HepG2 (cell line): Measurements from ENCODE around the gene HSCB. TPM values are rescaled to one million over a fixed set of nuclear protein-coding genes. Genes with fewer than 3 reads are reported as not detected.

Experiments
- ADNP ChIP-seq: sonication (generic); formaldehyde crosslinking; IDR thresholded peaks from 2 replicates; pipeline ENCODE4 v1.4.0; 2020; ENCODE audit warnings: missing genetic modification reagents
- BHLHE40 ChIP-seq: IDR thresholded peaks from 2 replicates; pipeline ENCODE4 v1.6.1; 2011; ENCODE audit warnings: low read length, improper control_type of control experiment
- HES4 ChIP-seq: sonication (generic); formaldehyde crosslinking; IDR thresholded peaks from 2 replicates; pipeline ENCODE4 v1.9.0; 2021; ENCODE audit warnings: mild to moderate bottlenecking, missing genetic modification reagents, borderline replicate concordance
- MEF2D ChIP-seq: sonication (generic); formaldehyde crosslinking; IDR thresholded peaks from 2 replicates; pipeline ENCODE4 v1.5.1; 2020; ENCODE audit warnings: mild to moderate bottlenecking, missing genetic modification reagents
- MLLT10 ChIP-seq: sonication (generic); formaldehyde crosslinking; IDR thresholded peaks from 2 replicates; pipeline ENCODE4 v1.4.0; 2020; ENCODE audit warnings: missing genetic modification reagents
- NFIB ChIP-seq: sonication (generic); formaldehyde crosslinking; IDR thresholded peaks from 2 replicates; pipeline ENCODE4 v1.9.0; 2021; ENCODE audit warnings: missing genetic modification reagents, mild to moderate bottlenecking, borderline replicate concordance
- POGZ ChIP-seq: sonication (generic); formaldehyde crosslinking; IDR thresholded peaks from 2 replicates; pipeline ENCODE4 v1.4.0; 2020; ENCODE audit warnings: mild to moderate bottlenecking, missing genetic modification reagents
- PPARG ChIP-seq: conservative IDR thresholded peaks from 2 replicates; pipeline ENCODE4 v1.6.1; 2016; ENCODE audit warnings: missing biosample characterization, missing genetic modification reagents
- RFX5 ChIP-seq: IDR thresholded peaks from 2 replicates; pipeline ENCODE4 v1.6.1; 2011; ENCODE audit warnings: low read depth, low read length, improper control_type of control experiment
- SMC3 ChIP-seq: IDR thresholded peaks from 2 replicates; pipeline ENCODE4 v1.6.1; 2011; ENCODE audit warnings: low read length, improper control_type of control experiment
- SP1 ChIP-seq, 2 experiments: fragments of 450-650 bp in 1 of 2; sonication (generic) in 1 of 2; formaldehyde crosslinking in 1 of 2; IDR thresholded peaks; 2 replicates each; pipeline versions ENCODE4 v1.4.0 to v1.6.1; 2016 to 2020; ENCODE audit warnings: missing genetic modification reagents in 1 of 2
- SP4 ChIP-seq: sonication (generic); formaldehyde crosslinking; IDR thresholded peaks from 2 replicates; pipeline ENCODE4 v1.8.1; 2023; ENCODE audit warnings: mild to moderate bottlenecking, missing genetic modification reagents
- STAG1 ChIP-seq: sonication (generic); formaldehyde crosslinking; IDR thresholded peaks from 2 replicates; pipeline ENCODE4 v1.4.0; 2020; ENCODE audit warnings: missing genetic modification reagents
- YEATS4 ChIP-seq: sonication (generic); formaldehyde crosslinking; IDR thresholded peaks from 2 replicates; pipeline ENCODE4 v1.4.0; 2020; ENCODE audit warnings: missing genetic modification reagents, borderline replicate concordance
- ZBTB21 ChIP-seq: sonication (generic); formaldehyde crosslinking; IDR thresholded peaks from 2 replicates; pipeline ENCODE4 v1.4.0; 2020; ENCODE audit warnings: missing genetic modification reagents
- ZNF431 ChIP-seq: sonication (generic); formaldehyde crosslinking; IDR thresholded peaks from 2 replicates; pipeline ENCODE4 v1.9.0; 2022; ENCODE audit warnings: missing genetic modification reagents, low read depth, mild to moderate bottlenecking, borderline replicate concordance
- ZNF577 ChIP-seq: sonication (generic); formaldehyde crosslinking; IDR thresholded peaks from 2 replicates; pipeline ENCODE4 v1.4.0; 2020; ENCODE audit warnings: mild to moderate bottlenecking, low read depth, missing genetic modification reagents, borderline replicate concordance
- ZNF670 ChIP-seq: sonication (generic); formaldehyde crosslinking; IDR thresholded peaks from 2 replicates; pipeline ENCODE4 v1.8.0; 2022; ENCODE audit warnings: mild to moderate bottlenecking, missing genetic modification reagents, borderline replicate concordance
- polyA plus RNA-seq, 8 experiments: library from polyadenylated mRNA; depleted of rRNA in 3 of 8; stranded (reverse) in 7 of 8; unstranded in 1 of 8; fragments of >200 nt; fragmentation: Illumina TruSeq in 4 of 8; extraction: Trizol in 4 of 8; gene quantifications; 2 replicates each; pipeline versions ENCODE4 v1.2.1 to v1.2.3, GENCODE V29; 2011 to 2016; ENCODE audit warnings: low read depth in 4 of 8, missing spikeins in 1 of 8, mixed read lengths in 1 of 8; ENCODE audit not compliant: insufficient read depth in 1 of 8
- total RNA-seq, 5 experiments: library from RNA; depleted of rRNA; stranded (reverse); fragments of >200 nt; fragmentation: Illumina TruSeq; extraction: Trizol; gene quantifications; 2 replicates each; pipeline ENCODE4 v1.2.3, GENCODE V29; 2016; ENCODE audit warnings: low read depth in 1 of 5
- TF ChIP-seq, protein P1 (sequence below): sonication (generic); formaldehyde crosslinking; conservative IDR thresholded peaks from 2 replicates; pipeline ENCODE4 v1.8.0; 2022; ENCODE audit warnings: missing genetic modification reagents
- TF ChIP-seq, protein P2 (sequence below): IDR thresholded peaks from 2 replicates; pipeline ENCODE4 v1.6.1; 2016; ENCODE audit warnings: mild to moderate bottlenecking
- TF ChIP-seq, protein P3 (sequence below): sonication (generic); formaldehyde crosslinking; IDR thresholded peaks from 2 replicates; pipeline ENCODE4 v1.4.0; 2020; ENCODE audit warnings: mild to moderate bottlenecking, missing genetic modification reagents
- TF ChIP-seq, protein P4 (sequence below): sonication (generic); formaldehyde crosslinking; IDR thresholded peaks from 2 replicates; pipeline ENCODE4 v1.4.0; 2020; ENCODE audit warnings: missing genetic modification reagents
- TF ChIP-seq, protein P5 (sequence below): sonication (generic); formaldehyde crosslinking; IDR thresholded peaks from 2 replicates; pipeline ENCODE4 v1.4.0; 2020; ENCODE audit warnings: missing genetic modification reagents

HSCB gene
- total and polyA plus RNA-seq, 2 of the 13 experiments (the other 11 are each of a cell fraction or from before 2014, with no cell fraction given), result 15.4 to 20.9 TPM

DNA sequence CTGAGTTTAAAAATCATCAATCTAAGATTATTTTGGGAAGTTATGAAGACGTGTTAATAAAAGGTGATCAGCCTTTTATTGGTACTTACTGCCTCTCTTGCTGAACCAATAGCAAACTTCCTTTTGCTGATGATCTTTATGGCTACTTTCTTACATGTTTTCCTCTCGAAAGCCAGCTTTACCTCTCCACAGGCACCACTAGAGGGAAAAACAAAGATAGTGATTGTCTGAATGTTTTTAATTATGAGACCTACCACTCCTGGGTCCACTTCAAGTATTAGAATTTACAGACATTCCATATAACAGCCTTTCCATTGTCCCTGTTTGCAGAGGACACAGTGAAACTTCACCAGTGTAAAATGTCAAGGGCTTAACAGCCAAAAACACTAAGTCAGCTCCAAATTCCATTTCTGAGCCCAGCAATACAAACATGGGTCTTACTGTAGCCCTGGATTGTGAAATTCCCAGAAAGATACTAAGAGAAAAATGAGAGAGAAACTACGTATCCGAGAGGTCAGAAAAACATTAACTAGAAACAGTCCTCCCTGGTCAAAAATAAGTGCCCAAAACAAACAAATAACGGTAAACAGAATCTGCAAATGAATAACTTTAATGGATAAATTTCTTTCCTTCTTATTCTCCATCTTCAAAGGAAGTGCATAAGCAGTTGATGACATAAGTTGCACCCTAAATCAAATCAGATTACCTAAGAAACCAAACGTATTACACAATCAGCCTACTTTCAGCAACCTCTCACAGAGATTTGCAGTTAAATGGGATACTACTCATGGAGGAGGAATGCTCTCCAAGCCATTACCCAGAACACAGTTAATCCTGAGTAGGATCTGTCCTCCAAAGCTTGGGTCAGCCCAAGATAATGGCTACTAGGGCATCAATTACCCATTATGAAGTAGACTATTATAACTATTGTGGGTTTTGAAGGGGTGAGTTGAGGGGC lies 29.7 kb upstream of the HSCB start (continued):
- no peak for TF ChIP-seq MLLT10
- no peak for TF ChIP-seq MEF2D (CRISPR knock-in tag)
- peak; percentile 7 for TF ChIP-seq SMC3
- TF ChIP-seq, protein P1, sequence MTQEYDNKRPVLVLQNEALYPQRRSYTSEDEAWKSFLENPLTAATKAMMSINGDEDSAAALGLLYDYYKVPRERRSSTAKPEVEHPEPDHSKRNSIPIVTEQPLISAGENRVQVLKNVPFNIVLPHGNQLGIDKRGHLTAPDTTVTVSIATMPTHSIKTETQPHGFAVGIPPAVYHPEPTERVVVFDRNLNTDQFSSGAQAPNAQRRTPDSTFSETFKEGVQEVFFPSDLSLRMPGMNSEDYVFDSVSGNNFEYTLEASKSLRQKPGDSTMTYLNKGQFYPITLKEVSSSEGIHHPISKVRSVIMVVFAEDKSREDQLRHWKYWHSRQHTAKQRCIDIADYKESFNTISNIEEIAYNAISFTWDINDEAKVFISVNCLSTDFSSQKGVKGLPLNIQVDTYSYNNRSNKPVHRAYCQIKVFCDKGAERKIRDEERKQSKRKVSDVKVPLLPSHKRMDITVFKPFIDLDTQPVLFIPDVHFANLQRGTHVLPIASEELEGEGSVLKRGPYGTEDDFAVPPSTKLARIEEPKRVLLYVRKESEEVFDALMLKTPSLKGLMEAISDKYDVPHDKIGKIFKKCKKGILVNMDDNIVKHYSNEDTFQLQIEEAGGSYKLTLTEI (CRISPR knock-in tag), result no peak
- TF ChIP-seq ZNF670 (CRISPR knock-in tag), result no peak
- no peak; the same call in 1 of the 2 replicates for TF ChIP-seq STAG1
- TF ChIP-seq RFX5, result no peak
- TF ChIP-seq ZNF577 (CRISPR knock-in tag), result no peak
- TF ChIP-seq, protein P2, sequence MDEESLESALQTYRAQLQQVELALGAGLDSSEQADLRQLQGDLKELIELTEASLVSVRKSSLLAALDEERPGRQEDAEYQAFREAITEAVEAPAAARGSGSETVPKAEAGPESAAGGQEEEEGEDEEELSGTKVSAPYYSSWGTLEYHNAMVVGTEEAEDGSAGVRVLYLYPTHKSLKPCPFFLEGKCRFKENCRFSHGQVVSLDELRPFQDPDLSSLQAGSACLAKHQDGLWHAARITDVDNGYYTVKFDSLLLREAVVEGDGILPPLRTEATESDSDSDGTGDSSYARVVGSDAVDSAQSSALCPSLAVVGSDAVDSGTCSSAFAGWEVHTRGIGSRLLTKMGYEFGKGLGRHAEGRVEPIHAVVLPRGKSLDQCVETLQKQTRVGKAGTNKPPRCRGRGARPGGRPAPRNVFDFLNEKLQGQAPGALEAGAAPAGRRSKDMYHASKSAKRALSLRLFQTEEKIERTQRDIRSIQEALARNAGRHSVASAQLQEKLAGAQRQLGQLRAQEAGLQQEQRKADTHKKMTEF (CRISPR knock-in tag), result peak; percentile 42
- TF ChIP-seq POGZ (CRISPR knock-in tag), result peak; percentile 39; the same call in 1 of the 2 replicates
- TF ChIP-seq, protein P3, sequence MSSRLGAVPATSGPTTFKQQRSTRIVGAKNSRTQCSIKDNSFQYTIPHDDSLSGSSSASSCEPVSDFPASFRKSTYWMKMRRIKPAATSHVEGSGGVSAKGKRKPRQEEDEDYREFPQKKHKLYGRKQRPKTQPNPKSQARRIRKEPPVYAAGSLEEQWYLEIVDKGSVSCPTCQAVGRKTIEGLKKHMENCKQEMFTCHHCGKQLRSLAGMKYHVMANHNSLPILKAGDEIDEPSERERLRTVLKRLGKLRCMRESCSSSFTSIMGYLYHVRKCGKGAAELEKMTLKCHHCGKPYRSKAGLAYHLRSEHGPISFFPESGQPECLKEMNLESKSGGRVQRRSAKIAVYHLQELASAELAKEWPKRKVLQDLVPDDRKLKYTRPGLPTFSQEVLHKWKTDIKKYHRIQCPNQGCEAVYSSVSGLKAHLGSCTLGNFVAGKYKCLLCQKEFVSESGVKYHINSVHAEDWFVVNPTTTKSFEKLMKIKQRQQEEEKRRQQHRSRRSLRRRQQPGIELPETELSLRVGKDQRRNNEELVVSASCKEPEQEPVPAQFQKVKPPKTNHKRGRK, result no peak
- TF ChIP-seq NFIB, result no peak
- TF ChIP-seq, protein P4, sequence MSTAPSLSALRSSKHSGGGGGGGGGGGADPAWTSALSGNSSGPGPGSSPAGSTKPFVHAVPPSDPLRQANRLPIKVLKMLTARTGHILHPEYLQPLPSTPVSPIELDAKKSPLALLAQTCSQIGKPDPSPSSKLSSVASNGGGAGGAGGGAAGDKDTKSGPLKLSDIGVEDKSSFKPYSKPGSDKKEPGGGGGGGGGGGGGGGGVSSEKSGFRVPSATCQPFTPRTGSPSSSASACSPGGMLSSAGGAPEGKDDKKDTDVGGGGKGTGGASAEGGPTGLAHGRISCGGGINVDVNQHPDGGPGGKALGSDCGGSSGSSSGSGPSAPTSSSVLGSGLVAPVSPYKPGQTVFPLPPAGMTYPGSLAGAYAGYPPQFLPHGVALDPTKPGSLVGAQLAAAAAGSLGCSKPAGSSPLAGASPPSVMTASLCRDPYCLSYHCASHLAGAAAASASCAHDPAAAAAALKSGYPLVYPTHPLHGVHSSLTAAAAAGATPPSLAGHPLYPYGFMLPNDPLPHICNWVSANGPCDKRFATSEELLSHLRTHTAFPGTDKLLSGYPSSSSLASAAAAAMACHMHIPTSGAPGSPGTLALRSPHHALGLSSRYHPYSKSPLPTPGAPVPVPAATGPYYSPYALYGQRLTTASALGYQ (CRISPR knock-in tag), result no peak
- TF ChIP-seq PPARG, result peak; percentile 51
- TF ChIP-seq BHLHE40, result no peak
- no peak for TF ChIP-seq SP4
- no peak for TF ChIP-seq SP1 (IDR thresholded peaks at IDR 0.05)
- no peak for TF ChIP-seq SP1 (CRISPR knock-in tag; IDR thresholded peaks at IDR 0.05)
- no peak for TF ChIP-seq YEATS4 (CRISPR knock-in tag)
- no peak for TF ChIP-seq ZNF431 (CRISPR knock-in tag)
- TF ChIP-seq, protein P5, sequence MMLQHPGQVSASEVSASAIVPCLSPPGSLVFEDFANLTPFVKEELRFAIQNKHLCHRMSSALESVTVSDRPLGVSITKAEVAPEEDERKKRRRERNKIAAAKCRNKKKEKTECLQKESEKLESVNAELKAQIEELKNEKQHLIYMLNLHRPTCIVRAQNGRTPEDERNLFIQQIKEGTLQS, result peak; percentile 12; the same call in 1 of the 2 replicates
- no peak for TF ChIP-seq HES4 (CRISPR knock-in tag)
- TF ChIP-seq ADNP (CRISPR knock-in tag), result no peak
- TF ChIP-seq ZBTB21 (CRISPR knock-in tag), result 0 out of 2 replicates have a peak, but pooled peaks have one; percentile 34
